Cardiac muscle cell (in vitro differentiated cells and primary cell): ENCODE measurements around the gene PLEK. TPM values are rescaled to one million over a fixed set of nuclear protein-coding genes. Genes with fewer than 3 reads are reported as not detected.

ENCODE experiments used
- DNase-seq, 2 donors: peaks; one replicate each; pipeline versions ENCODE4 v3.0.0 to v3.0.0-alpha.2; 2010 to 2017; ENCODE audit warnings: low read depth in 1 of 2, low spot score in 1 of 2
- H3K27ac ChIP-seq: fragments of 200-600 bp; sonication (generic); 2 replicates; pipeline ENCODE4 v1.5.1; 2016
- H3K27me3 ChIP-seq: fragments of 200-600 bp; sonication (generic); 2 replicates; pipeline ENCODE4 v1.6.0; 2016; ENCODE audit warnings: control low read depth
- H3K36me3 ChIP-seq: fragments of 200-600 bp; sonication (generic); 2 replicates; pipeline ENCODE4 v1.5.1; 2016; ENCODE audit warnings: control low read depth
- H3K4me1 ChIP-seq: fragments of 200-600 bp; sonication (generic); 2 replicates; pipeline ENCODE4 v1.8.1; 2017; ENCODE audit warnings: low read depth, mild to moderate bottlenecking, mixed run types
- H3K4me3 ChIP-seq: fragments of 200-600 bp; sonication (generic); 2 replicates; pipeline ENCODE4 v1.5.1; 2016; ENCODE audit warnings: mild to moderate bottlenecking
- H3K9me3 ChIP-seq: fragments of 200-600 bp; sonication (generic); 2 replicates; pipeline ENCODE4 v1.5.1; 2017; ENCODE audit warnings: low read depth, mild to moderate bottlenecking, control low read depth
- CTCF ChIP-seq: IDR thresholded peaks from 2 replicates; pipeline ENCODE4 v1.5.1; 2012; ENCODE audit warnings: low read depth, mild to moderate bottlenecking, low read length
- polyA plus RNA-seq: library from polyadenylated mRNA; unstranded; fragments of >200 nt; fragmentation: Nextera tagmentation; extraction: Ambion mirVana; gene quantifications from 2 replicates; pipeline ENCODE4 v1.2.1, GENCODE V29; 2016
- total RNA-seq: library from RNA; depleted of rRNA; stranded (reverse); fragments of >200 nt; gene quantifications from 2 replicates; pipeline ENCODE4 v1.2.3, GENCODE V29; 2016

Gene PLEK
- total and polyA plus RNA-seq, 2 experiments from 2014 or later = not detected

- peaks cover 4% of the 10 kb centered on the region for H3K27me3 ChIP-seq
- no peak for TF ChIP-seq CTCF
- DNase-seq = no peak
Measured at GRCh38 chr2:68371138-68371537, 6.1 kb downstream of the PLEK start.

DNA sequence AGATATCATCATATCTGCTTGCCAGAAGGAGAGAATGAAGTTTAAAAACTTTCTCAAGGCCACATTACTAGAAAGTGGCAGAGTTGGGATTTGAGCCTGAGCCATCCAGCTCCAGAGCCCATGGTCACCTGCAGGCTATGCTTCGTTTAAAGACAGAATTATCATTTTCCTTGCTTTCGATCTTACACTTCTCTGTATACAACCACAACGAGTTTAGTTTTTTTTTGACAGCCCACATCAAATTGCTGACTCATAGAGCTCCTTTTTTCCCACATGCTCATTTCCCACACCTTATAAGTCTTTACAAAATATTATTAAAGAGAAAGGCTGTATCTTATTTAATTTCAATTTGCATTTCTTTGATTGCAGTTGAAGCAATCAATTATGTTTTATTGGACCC is 6.5 kb downstream of the PLEK start:
- DNase-seq = no peak
- Histone ChIP-seq H3K36me3 (no peaks in the 10 kb centered on the region), H3K27me3 (peaks cover 4% of the 10 kb centered on the region), H3K27ac (no peak overlapping the region), H3K4me3 (no peak overlapping the region), H3K9me3 (no peaks in the 10 kb centered on the region), H3K4me1 (peaks cover 12% of the 10 kb centered on the region)
- TF ChIP-seq CTCF = no peak

More at GRCh38 chr2:68371138-68371537, 6.1 kb downstream of the PLEK start:
- no peaks in the 10 kb centered on the region for H3K36me3 ChIP-seq
- H3K9me3 ChIP-seq = no peaks in the 10 kb centered on the region
- H3K4me1 ChIP-seq = peaks cover 12% of the 10 kb centered on the region
- H3K4me3 ChIP-seq = no peak overlapping the region
- H3K27ac ChIP-seq = no peak overlapping the region

GRCh38 chr2:68372485-68372884 is 7.4 kb downstream of the PLEK start:
- no peaks in the 10 kb centered on the region for H3K9me3 ChIP-seq
- peaks cover 12% of the 10 kb centered on the region for H3K4me1 ChIP-seq
- peaks cover 4% of the 10 kb centered on the region for H3K27me3 ChIP-seq
- TF ChIP-seq CTCF = no peak
- H3K4me3 ChIP-seq = no peak overlapping the region
- no peaks in the 10 kb centered on the region for H3K36me3 ChIP-seq
- H3K27ac ChIP-seq = no peak overlapping the region
- no peak for DNase-seq

GRCh38 chr2:68374184-68374583 is 9.1 kb downstream of the PLEK start:
- H3K36me3 ChIP-seq = no peaks in the 10 kb centered on the region
- no peak overlapping the region for H3K27ac ChIP-seq
- DNase-seq = no peak
- no peaks in the 10 kb centered on the region for H3K4me1 ChIP-seq
- peaks cover 4% of the 10 kb centered on the region for H3K27me3 ChIP-seq
- H3K4me3 ChIP-seq = no peak overlapping the region
- no peaks in the 10 kb centered on the region for H3K9me3 ChIP-seq
- TF ChIP-seq CTCF = no peak

- H3K36me3 ChIP-seq = no peaks in the 10 kb centered on the region
- H3K27ac ChIP-seq = no peak overlapping the region
- no peaks in the 10 kb centered on the region for H3K9me3 ChIP-seq
- no peaks in the 10 kb centered on the region for H3K4me1 ChIP-seq
- no peak overlapping the region for H3K4me3 ChIP-seq
- TF ChIP-seq CTCF = no peak
- no peak for DNase-seq
- H3K27me3 ChIP-seq = peaks cover 4% of the 10 kb centered on the region
Measured at GRCh38 chr2:68375582-68375981, 10.5 kb downstream of the PLEK start.
